OCI-LY3 (cell line): Measurements from ENCODE around the gene FERMT2.

Experiments
- H2AFZ ChIP-seq: fragments of 200-600, 300-600 bp; shearing (Covaris generic); 2 replicates; pipeline ENCODE4 v1.6.0; 2014; ENCODE audit warnings: antibody characterized with exemption, low read depth, low read length
- H3K27ac ChIP-seq: fragments of 200-600, 300-600 bp; sonication (generic); 2 replicates; pipeline ENCODE4 v1.5.1; 2014; ENCODE audit warnings: mild to moderate bottlenecking, low read length, moderate library complexity, mixed read lengths
- H3K27me3 ChIP-seq: fragments of 200-600, 300-600 bp; sonication (generic); 2 replicates; pipeline ENCODE4 v1.6.1; 2014; ENCODE audit warnings: low read depth, low read length, mixed read lengths
- H3K36me3 ChIP-seq: fragments of 200-600, 300-600 bp; sonication (generic); replicated peaks from 2 replicates; pipeline ENCODE3; 2014; ENCODE audit warnings: low read depth, low read length, mixed read lengths
- H3K4me1 ChIP-seq: fragments of 300-600, 200-600 bp; sonication (generic); 2 replicates; pipeline ENCODE4 v1.6.1; 2014; ENCODE audit warnings: low read length, mixed read lengths
- H3K4me2 ChIP-seq: fragments of 200-600, 300-600 bp; sonication (generic); 2 replicates; pipeline ENCODE4 v1.6.1; 2014; ENCODE audit warnings: low read length, mixed read lengths
- H3K4me3 ChIP-seq: fragments of 300-600, 200-600 bp; sonication (generic); 2 replicates; pipeline ENCODE4 v1.5.1; 2014; ENCODE audit warnings: antibody characterized with exemption, mild to moderate bottlenecking, low read length, moderate library complexity
- H3K79me2 ChIP-seq: fragments of 300-600, 200-600 bp; shearing (Covaris generic); 2 replicates; pipeline ENCODE4 v1.6.1; 2014; ENCODE audit warnings: mild to moderate bottlenecking, low read length, mixed read lengths
- H3K9ac ChIP-seq: fragments of 300-600, 200-600 bp; shearing (Covaris generic); 2 replicates; pipeline ENCODE4 v1.6.0; 2014; ENCODE audit warnings: mild to moderate bottlenecking, low read length, moderate library complexity
- H3K9me3 ChIP-seq: fragments of 200-600, 300-600 bp; shearing (Covaris generic); 2 replicates; pipeline ENCODE4 v1.6.1; 2014; ENCODE audit warnings: low read length, mixed read lengths; ENCODE audit not compliant: insufficient read depth
- H4K20me1 ChIP-seq: fragments of 200-600, 300-600 bp; sonication (generic); 2 replicates; pipeline ENCODE4 v1.6.1; 2016; ENCODE audit warnings: low read length, mixed read lengths; ENCODE audit not compliant: insufficient read depth
- EZH2phosphoT487 ChIP-seq: fragments of 200-600 bp; shearing (Covaris generic); IDR thresholded peaks from 2 replicates; pipeline ENCODE4 v1.6.1; 2018; ENCODE audit warnings: antibody characterized with exemption, mixed run types, low read depth
- TF ChIP-seq, protein P1 (sequence below): fragments of 200-600, 300-600 bp; sonication (generic); IDR thresholded peaks from 2 replicates; pipeline ENCODE4 v1.5.1; 2014; ENCODE audit warnings: antibody characterized with exemption, low read length, low read depth

FERMT2 gene

DNA sequence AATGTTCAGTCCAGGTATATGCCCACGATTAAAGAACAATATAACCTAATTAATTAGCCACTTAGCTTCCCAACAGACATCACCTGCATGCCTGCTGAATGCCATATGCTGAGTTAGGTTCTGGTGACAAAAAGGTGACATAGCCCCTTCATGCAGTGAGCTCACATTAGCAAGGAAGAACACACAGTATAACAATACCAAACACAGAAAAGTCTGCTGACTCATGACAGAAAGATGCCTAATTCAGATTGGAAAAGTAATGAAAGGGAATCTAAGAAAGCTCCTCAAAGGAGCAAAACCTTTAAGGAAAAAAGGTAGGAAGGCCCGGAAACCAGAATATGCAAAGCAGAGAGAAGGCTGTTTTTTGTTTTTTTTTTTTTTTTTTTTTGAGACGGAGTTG is 59.0 kb downstream of the FERMT2 start:
- Histone ChIP-seq H2AFZ (no peak overlapping the region), H3K36me3 (no peaks in the 10 kb centered on the region), H3K9me3 (no peaks in the 10 kb centered on the region), H3K4me2 (no peak overlapping the region), H3K27me3 (no peaks in the 10 kb centered on the region), H4K20me1 (no peaks in the 10 kb centered on the region), H3K27ac (no peak overlapping the region), H3K79me2 (no peaks in the 10 kb centered on the region), H3K9ac (no peak overlapping the region), H3K4me3 (no peak overlapping the region), H3K4me1 (no peaks in the 10 kb centered on the region)
- TF ChIP-seq, protein P1, sequence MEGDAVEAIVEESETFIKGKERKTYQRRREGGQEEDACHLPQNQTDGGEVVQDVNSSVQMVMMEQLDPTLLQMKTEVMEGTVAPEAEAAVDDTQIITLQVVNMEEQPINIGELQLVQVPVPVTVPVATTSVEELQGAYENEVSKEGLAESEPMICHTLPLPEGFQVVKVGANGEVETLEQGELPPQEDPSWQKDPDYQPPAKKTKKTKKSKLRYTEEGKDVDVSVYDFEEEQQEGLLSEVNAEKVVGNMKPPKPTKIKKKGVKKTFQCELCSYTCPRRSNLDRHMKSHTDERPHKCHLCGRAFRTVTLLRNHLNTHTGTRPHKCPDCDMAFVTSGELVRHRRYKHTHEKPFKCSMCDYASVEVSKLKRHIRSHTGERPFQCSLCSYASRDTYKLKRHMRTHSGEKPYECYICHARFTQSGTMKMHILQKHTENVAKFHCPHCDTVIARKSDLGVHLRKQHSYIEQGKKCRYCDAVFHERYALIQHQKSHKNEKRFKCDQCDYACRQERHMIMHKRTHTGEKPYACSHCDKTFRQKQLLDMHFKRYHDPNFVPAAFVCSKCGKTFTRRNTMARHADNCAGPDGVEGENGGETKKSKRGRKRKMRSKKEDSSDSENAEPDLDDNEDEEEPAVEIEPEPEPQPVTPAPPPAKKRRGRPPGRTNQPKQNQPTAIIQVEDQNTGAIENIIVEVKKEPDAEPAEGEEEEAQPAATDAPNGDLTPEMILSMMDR, result no peak
- no peak for TF ChIP-seq EZH2phosphoT487

DNA sequence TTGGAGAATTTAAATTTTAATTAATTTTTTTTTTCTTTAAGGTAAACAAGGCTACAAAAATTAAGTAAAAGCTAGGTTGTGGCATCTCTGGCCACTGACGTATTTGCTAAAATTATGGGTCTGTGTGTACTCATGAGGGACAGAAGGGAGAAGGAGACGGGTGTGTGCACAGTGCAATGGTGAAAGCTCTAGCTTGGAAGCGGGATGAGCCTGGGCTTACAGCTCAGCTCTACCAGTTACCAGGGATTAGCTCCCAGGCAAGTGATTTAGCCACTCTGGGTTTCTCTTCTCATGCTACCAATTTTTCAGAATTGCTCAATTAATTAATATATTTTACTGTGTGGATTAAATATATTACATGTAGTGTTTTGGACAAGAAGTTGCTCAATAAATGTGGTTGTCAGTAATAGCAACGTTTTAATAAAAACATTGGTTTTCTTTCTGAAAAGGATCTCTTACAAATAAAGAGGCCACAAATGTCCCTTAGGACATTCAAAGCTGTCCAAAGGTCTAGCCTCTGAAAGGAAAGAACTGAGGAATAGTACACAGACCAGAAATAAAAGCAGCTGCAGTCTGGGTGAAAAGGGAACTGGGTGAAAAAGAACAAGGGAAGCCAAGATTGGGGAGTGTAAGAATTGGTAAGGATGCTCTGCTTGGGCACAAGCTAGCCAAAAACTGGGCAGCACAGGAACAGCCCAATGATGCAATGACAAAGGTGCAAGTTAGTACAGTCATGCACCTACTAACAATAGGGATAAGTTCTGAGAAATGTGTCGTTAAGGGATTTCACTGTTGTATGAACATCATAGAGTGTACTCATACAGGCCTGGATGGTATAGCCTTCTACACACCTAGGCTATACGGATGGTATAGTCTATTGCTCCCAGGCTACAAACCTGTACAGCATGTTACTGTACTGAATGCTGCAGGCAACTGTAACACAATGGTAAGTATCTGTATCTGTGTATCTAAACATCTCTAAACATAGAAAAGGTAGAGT is 61.7 kb downstream of the FERMT2 start:
- H3K36me3 ChIP-seq, result no peaks in the 10 kb centered on the region
- H3K4me2 ChIP-seq, result no peak overlapping the region
- H3K4me1 ChIP-seq, result no peaks in the 10 kb centered on the region
- H2AFZ ChIP-seq, result no peak overlapping the region
- H3K27ac ChIP-seq, result no peak overlapping the region
- no peaks in the 10 kb centered on the region for H3K9me3 ChIP-seq
- no peak overlapping the region for H3K9ac ChIP-seq
- TF ChIP-seq, protein P1, result no peak
- TF ChIP-seq EZH2phosphoT487, result no peak
- H4K20me1 ChIP-seq, result no peaks in the 10 kb centered on the region
- H3K79me2 ChIP-seq, result no peaks in the 10 kb centered on the region
- no peaks in the 10 kb centered on the region for H3K27me3 ChIP-seq
- H3K4me3 ChIP-seq, result no peak overlapping the region

DNA sequence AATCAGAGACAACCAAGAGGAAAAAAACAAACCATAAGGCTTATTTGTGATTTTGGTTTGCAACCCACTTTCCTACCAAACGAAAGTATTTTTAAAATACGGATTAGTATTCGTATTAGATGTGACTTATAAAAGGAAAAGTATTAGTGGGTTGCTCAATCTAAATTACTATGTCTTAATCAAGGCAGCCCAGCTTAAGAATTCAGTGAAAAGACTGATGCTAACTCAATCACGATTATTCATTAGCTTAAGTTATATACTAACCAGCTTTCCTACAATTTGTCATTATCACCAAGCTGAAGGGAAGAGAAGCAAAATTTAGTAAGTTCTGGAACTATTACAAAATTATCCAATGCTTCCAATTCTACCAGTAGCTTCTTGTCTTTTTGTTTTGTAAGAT is 62.7 kb downstream of the FERMT2 start:
- Histone ChIP-seq H3K9me3 (no peaks in the 10 kb centered on the region), H3K9ac (no peak overlapping the region), H3K4me3 (no peak overlapping the region), H3K36me3 (no peaks in the 10 kb centered on the region), H3K27me3 (no peaks in the 10 kb centered on the region), H3K27ac (no peak overlapping the region), H4K20me1 (no peaks in the 10 kb centered on the region), H3K4me1 (no peaks in the 10 kb centered on the region), H3K4me2 (no peak overlapping the region), H3K79me2 (no peaks in the 10 kb centered on the region), H2AFZ (no peak overlapping the region)
- TF ChIP-seq EZH2phosphoT487, result no peak
- TF ChIP-seq, protein P1, result no peak

DNA sequence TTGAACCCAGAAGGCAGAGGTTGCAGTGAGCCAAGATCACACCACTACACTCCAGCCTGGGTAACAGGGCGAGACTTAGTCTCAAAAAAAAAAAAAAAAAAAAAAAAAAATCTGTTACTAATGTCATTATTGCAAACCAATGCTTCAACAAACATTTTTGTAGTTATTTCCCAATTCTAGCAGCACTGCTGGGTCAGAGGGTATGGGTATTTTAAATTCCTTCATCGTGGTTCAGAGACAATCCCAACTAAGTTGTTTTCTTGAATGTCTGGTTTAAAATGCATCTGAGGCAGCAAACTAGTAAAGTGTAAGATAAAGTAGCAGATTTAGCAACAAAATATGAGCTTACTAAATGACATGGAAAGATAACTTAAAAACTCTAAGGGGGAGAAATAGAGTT is 65.6 kb downstream of the FERMT2 start:
- Histone ChIP-seq H3K79me2 (no peaks in the 10 kb centered on the region), H3K4me3 (no peak overlapping the region), H3K36me3 (no peaks in the 10 kb centered on the region), H4K20me1 (no peaks in the 10 kb centered on the region), H3K9ac (no peak overlapping the region), H2AFZ (no peak overlapping the region), H3K27ac (no peak overlapping the region), H3K9me3 (no peaks in the 10 kb centered on the region), H3K4me1 (no peaks in the 10 kb centered on the region), H3K4me2 (no peak overlapping the region), H3K27me3 (no peaks in the 10 kb centered on the region)
- TF ChIP-seq, protein P1, result no peak
- no peak for TF ChIP-seq EZH2phosphoT487
